Measurements from ENCODE around the gene HDAC4.

HDAC4 gene

GRCh38 chr2:239253264-239253663, 147.6 kb downstream of the HDAC4 start:
- no peak for DNase-seq (ENCODE audit: low read depth)
- H3K4me3 ChIP-seq (ENCODE audit: low read length), result no peak overlapping the region
- TF ChIP-seq, protein P1, sequence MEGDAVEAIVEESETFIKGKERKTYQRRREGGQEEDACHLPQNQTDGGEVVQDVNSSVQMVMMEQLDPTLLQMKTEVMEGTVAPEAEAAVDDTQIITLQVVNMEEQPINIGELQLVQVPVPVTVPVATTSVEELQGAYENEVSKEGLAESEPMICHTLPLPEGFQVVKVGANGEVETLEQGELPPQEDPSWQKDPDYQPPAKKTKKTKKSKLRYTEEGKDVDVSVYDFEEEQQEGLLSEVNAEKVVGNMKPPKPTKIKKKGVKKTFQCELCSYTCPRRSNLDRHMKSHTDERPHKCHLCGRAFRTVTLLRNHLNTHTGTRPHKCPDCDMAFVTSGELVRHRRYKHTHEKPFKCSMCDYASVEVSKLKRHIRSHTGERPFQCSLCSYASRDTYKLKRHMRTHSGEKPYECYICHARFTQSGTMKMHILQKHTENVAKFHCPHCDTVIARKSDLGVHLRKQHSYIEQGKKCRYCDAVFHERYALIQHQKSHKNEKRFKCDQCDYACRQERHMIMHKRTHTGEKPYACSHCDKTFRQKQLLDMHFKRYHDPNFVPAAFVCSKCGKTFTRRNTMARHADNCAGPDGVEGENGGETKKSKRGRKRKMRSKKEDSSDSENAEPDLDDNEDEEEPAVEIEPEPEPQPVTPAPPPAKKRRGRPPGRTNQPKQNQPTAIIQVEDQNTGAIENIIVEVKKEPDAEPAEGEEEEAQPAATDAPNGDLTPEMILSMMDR (conservative IDR thresholded peaks at IDR 0.05; ENCODE audit: low read depth, low read length), result no peak

DNA sequence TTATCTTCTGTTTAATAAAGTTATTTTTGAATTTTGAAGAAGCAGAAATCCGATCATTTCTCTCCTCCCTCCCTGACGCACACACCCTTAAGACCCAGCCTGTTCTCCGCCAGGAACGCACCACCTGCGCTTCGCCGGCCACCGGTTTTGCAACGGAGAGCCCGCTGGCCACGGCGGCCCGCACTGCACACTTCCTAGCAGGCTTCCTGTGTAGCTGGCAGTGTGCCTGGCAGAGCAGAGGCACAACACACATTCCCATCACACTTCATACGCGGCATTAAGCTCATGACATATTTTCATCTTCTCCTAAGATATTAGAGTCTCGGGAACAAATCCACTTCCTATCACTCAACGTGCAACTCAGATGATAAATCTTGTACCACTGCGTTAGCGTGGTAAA, 148.0 kb downstream of the HDAC4 start:
- TF ChIP-seq, protein P1 (conservative IDR thresholded peaks at IDR 0.05; ENCODE audit: low read depth, low read length), result no peak

GRCh38 chr2:239252393-239252792, 148.4 kb downstream of the HDAC4 start:
- TF ChIP-seq, protein P1 (conservative IDR thresholded peaks at IDR 0.05; ENCODE audit: low read depth, low read length), result no peak
- no peak for DNase-seq (ENCODE audit: low read depth)
- no peak overlapping the region for H3K4me3 ChIP-seq (ENCODE audit: low read length)

More for the DNA sequence above, 148.0 kb downstream of the HDAC4 start:
- H3K4me3 ChIP-seq (ENCODE audit: low read length), result no peak overlapping the region
- DNase-seq (ENCODE audit: low read depth), result no peak

GRCh38 chr2:239251971-239252370, 148.8 kb downstream of the HDAC4 start:
- DNase-seq (ENCODE audit: low read depth), result no peak
- H3K4me3 ChIP-seq (ENCODE audit: low read length), result no peak overlapping the region
- TF ChIP-seq, protein P1 (conservative IDR thresholded peaks at IDR 0.05; ENCODE audit: low read depth, low read length), result no peak

DNA sequence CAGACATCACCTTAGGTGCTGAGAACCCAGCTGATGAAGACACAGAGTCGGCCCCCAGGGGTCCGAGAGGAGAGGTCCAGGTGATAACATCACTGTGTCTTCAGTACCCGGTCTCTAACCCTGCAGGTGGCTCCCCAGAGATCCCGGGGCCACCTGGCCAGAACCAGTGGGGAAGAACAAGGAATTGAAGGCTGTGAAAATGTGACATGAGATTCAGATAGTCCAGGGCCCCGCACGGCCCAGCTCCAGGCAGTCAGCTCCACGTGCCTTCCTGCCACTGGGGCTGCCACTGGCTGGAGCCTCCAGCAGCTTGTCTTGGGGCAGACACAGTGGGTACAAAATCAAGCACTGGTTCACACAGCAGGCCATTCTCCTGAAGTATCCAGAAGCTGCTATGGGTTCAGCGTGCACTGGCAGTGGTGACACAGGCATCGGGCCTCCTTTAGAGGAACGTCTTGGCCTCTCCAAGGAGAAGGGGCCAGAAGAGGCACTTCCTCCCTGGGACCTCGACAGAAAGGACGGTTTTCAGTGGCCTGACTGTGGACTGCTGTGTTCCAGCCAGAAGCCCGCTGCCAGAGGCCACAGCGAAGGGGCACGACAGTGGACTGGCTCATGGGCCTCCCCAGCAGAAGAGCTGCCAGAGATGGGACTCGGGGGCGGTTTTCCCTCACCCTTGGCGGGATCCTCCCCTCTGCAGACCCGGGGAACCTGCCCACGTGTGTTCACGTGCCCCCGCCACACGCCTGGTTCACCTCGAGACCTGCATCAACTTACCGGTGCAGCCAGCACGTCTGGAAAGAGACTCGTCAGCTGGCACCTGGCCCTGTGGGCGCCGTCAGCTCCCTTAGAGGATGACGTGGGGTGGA, 150.4 kb downstream of the HDAC4 start:
- TF ChIP-seq, protein P1 (conservative IDR thresholded peaks at IDR 0.05; ENCODE audit: low read depth, low read length), result no peak
- no peak for DNase-seq (ENCODE audit: low read depth)
- H3K4me3 ChIP-seq (ENCODE audit: low read length), result no peak overlapping the region

DNA sequence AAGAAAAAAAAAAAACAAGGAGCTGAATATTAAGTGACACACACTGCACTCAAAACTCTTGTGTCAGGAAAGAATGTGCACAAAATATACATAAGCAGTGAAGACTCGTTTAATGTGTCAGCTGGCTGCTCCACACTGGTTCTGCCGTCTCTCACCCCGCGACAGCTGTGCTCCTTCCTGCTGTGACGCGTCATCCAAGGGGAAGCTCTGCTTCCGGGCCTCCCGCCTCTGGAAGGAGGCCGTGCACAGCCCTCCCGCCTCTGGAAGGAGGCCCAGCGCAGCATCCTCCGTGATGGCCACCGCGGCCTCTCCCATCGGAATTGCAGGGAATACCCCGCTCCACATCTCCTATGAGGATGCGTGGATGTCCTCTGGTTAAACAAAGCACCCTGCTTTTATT, 151.0 kb downstream of the HDAC4 start:
- H3K4me3 ChIP-seq (ENCODE audit: low read length), result no peak overlapping the region
- TF ChIP-seq, protein P1 (conservative IDR thresholded peaks at IDR 0.05; ENCODE audit: low read depth, low read length), result no peak
- no peak for DNase-seq (ENCODE audit: low read depth)

DNA sequence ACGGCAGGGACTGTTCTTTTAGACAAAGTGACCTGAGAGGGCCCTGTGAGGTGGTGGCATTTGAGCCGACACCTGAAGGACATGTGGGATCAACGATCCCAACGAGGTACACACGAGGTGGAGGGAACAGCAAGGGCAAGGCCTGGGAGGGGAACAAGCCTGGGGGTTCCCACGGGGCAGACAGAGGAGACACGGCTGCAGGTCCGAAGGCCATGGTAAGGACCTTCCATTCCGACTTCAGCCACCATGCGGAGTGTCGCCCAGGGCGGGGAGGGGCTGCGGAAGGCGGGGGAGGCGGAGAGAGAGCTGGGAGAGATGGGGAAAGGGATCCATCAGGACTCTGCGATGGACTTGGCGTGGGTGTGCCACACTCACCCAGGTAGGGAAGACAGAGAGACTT, 151.8 kb downstream of the HDAC4 start:
- H3K4me3 ChIP-seq (ENCODE audit: low read length), result no peak overlapping the region
- TF ChIP-seq, protein P1 (conservative IDR thresholded peaks at IDR 0.05; ENCODE audit: low read depth, low read length), result no peak
- no peak for DNase-seq (ENCODE audit: low read depth)

Measured in retinal pigment epithelial cell (primary cell).